Left lung (tissue), 14 donors: Measurements from ENCODE around the gene CD74. TPM values are rescaled to one million over a fixed set of nuclear protein-coding genes. Genes with fewer than 3 reads are reported as not detected.

Experiments
- ATAC-seq: fragments of 200-7000 bp; cut with Tn5 transposase; one replicate; pipeline ENCODE4 v1.9.1; 2020; ENCODE audit warnings: moderate library complexity
- DNase-seq, 4 donors: peaks; one replicate each; pipeline ENCODE4 v3.0.0-alpha.2; 2013 to 2020
- H3K27ac ChIP-seq, 2 donors: fragments of 200-600 bp; sonication (generic) in 1 of 2; one replicate each; pipeline versions ENCODE4 v1.5.0 to v1.8.0; 2020 to 2021
- H3K27me3 ChIP-seq, 2 donors: fragments of 200-600 bp; sonication (generic) in 1 of 2; one replicate each; pipeline versions ENCODE4 v1.5.0 to v1.8.0; 2020 to 2021
- H3K36me3 ChIP-seq, 2 donors: fragments of 200-600 bp; sonication (generic) in 1 of 2; one replicate each; pipeline versions ENCODE4 v1.5.0 to v1.8.0; 2020 to 2021
- H3K4me1 ChIP-seq, 2 donors: fragments of 200-600 bp; one replicate each; pipeline ENCODE4 v1.8.0; 2021
- H3K4me3 ChIP-seq, 2 donors: fragments of 200-600 bp; sonication (generic) in 1 of 2; one replicate each; pipeline versions ENCODE4 v1.5.0 to v1.8.0; 2020 to 2021; ENCODE audit warnings: mild to moderate bottlenecking in 1 of 2
- H3K9me3 ChIP-seq, 2 donors: fragments of 200-600 bp; sonication (generic) in 1 of 2; one replicate each; pipeline versions ENCODE4 v1.5.0 to v1.8.0; 2020 to 2021
- CTCF ChIP-seq, 2 donors: fragments of 200-600 bp; sonication (generic) in 1 of 2; IDR thresholded peaks; one replicate each; pipeline versions ENCODE4 v1.5.0 to v1.8.0; 2021; ENCODE audit warnings: antibody characterized with exemption in 2 of 2
- intact Hi-C, 2 donors: fragments of 100-400 bp; cut with DNase I; formaldehyde crosslinking; loops; one replicate each; pipeline versions ENCODE4 v1.11.2 to v1.14.2; 2022
- long read RNA-seq, 12 donors: library from polyadenylated mRNA in 2 of 12; unstranded in 2 of 12; transcript quantifications; one replicate each; pipeline ENCODE4 v2.0.0 and lab custom pipeline, GENCODE V29; 2019 to 2026
- polyA plus RNA-seq, 6 donors: library from polyadenylated mRNA; unstranded; fragments of 120-200 nt; gene quantifications; one replicate each; pipeline ENCODE4 v1.2.1, GENCODE V29; 2013; ENCODE audit not compliant: insufficient read length in 6 of 6
- total RNA-seq, 2 donors: library from RNA; stranded (reverse); fragmentation: NEBNext Ultra II Directional; extraction: Animal tissue kit (Norgen Biotek cat#: 25700); gene quantifications; one replicate each; pipeline ENCODE4 v1.2.1, GENCODE V29; 2021
- donor health status: DM: no; HTN: yes; CAD: no.
- donor health status: DM: no; HTN: no; CAD: no.

CD74 gene
- total RNA-seq (1,000 to 10,000 TPM; 1,866 to 2,212 TPM), polyA plus RNA-seq (100 to 1,000 TPM; 143 to 201 (median 169) TPM)
- long read RNA-seq, donor 1, transcript CD74-202 (8 exons, 1,449 nt) = major isoform, 140 of 247 reads
- long read RNA-seq, donor 1, transcript CD74-201 (9 exons, 981 nt) = minor isoform, 23 of 247 reads
- long read RNA-seq, donor 1, partial matches to known transcripts = 75 of 247 reads
- long read RNA-seq, donor 1, other reads (novel, unspliced or antisense) = 5 of 247 reads
- long read RNA-seq, donor 2, transcript CD74-202 (8 exons, 1,449 nt) = major isoform, 42 of 75 reads
- long read RNA-seq, donor 2, transcript CD74-201 (9 exons, 981 nt) = minor isoform, 11 of 75 reads
- long read RNA-seq, donor 2, partial matches to known transcripts = 19 of 75 reads
- long read RNA-seq, donor 2, other reads (novel, unspliced or antisense) = 0 of 75 reads
- long read RNA-seq, donor 3, transcript CD74-201 (9 exons, 981 nt) = minor isoform, 5 of 53 reads
- long read RNA-seq, donor 3, transcript CD74-202 (8 exons, 1,449 nt) = major isoform, 46 of 53 reads
- long read RNA-seq, donor 3, partial matches to known transcripts = 0 of 53 reads
- long read RNA-seq, donor 3, other reads (novel, unspliced or antisense) = 0 of 53 reads
- long read RNA-seq, donor 4, transcript CD74-211 (4 exons, 724 nt) = minor isoform, 8 of 1,420 reads
- long read RNA-seq, donor 4, transcript CD74-202 (8 exons, 1,449 nt) = major isoform, 1,111 of 1,420 reads
- long read RNA-seq, donor 4, transcript CD74-201 (9 exons, 981 nt) = minor isoform, 191 of 1,420 reads
- long read RNA-seq, donor 4, partial matches to known transcripts = 80 of 1,420 reads
- long read RNA-seq, donor 4, other reads (novel, unspliced or antisense) = 27 of 1,420 reads
- long read RNA-seq, donor 5, transcript CD74-201 (9 exons, 981 nt) = minor isoform, 16 of 163 reads
- long read RNA-seq, donor 5, transcript CD74-202 (8 exons, 1,449 nt) = major isoform, 101 of 163 reads
- long read RNA-seq, donor 5, partial matches to known transcripts = 25 of 163 reads
- long read RNA-seq, donor 5, other reads (novel, unspliced or antisense) = 15 of 163 reads
- long read RNA-seq, donor 6, transcript CD74-202 (8 exons, 1,449 nt) = major isoform, 27 of 39 reads
- long read RNA-seq, donor 6, transcript CD74-201 (9 exons, 981 nt) = minor isoform, 10 of 39 reads
- long read RNA-seq, donor 6, partial matches to known transcripts = 0 of 39 reads
- long read RNA-seq, donor 6, other reads (novel, unspliced or antisense) = 0 of 39 reads
- long read RNA-seq, donor 7, transcript CD74-202 (8 exons, 1,449 nt) = major isoform, 23 of 28 reads
- long read RNA-seq, donor 7, partial matches to known transcripts = 0 of 28 reads
- long read RNA-seq, donor 7, other reads (novel, unspliced or antisense) = 0 of 28 reads
- long read RNA-seq, donor 8, transcript CD74-201 (9 exons, 981 nt) = minor isoform, 9 of 83 reads
- long read RNA-seq, donor 8, transcript CD74-202 (8 exons, 1,449 nt) = major isoform, 70 of 83 reads
- long read RNA-seq, donor 8, partial matches to known transcripts = 0 of 83 reads
- long read RNA-seq, donor 8, other reads (novel, unspliced or antisense) = 0 of 83 reads
- long read RNA-seq, donor 9, partial matches to known transcripts = 0 of 1 reads
- long read RNA-seq, donor 9, other reads (novel, unspliced or antisense) = 0 of 1 reads
- long read RNA-seq, donor 10, transcript CD74-211 (4 exons, 724 nt) = minor isoform, 10 of 2,696 reads
- long read RNA-seq, donor 10, transcript CD74-201 (9 exons, 981 nt) = minor isoform, 397 of 2,696 reads
- long read RNA-seq, donor 10, transcript CD74-202 (8 exons, 1,449 nt) = major isoform, 2,204 of 2,696 reads
- long read RNA-seq, donor 10, partial matches to known transcripts = 26 of 2,696 reads
- long read RNA-seq, donor 10, other reads (novel, unspliced or antisense) = 54 of 2,696 reads
- long read RNA-seq, donor 11, transcript CD74-201 (9 exons, 981 nt) = minor isoform, 10 of 55 reads
- long read RNA-seq, donor 11, transcript CD74-202 (8 exons, 1,449 nt) = major isoform, 40 of 55 reads
- long read RNA-seq, donor 11, partial matches to known transcripts = 0 of 55 reads
- long read RNA-seq, donor 11, other reads (novel, unspliced or antisense) = 0 of 55 reads
- long read RNA-seq, donor 12, transcript CD74-202 (8 exons, 1,449 nt) = major isoform, 48 of 66 reads
- long read RNA-seq, donor 12, transcript CD74-201 (9 exons, 981 nt) = minor isoform, 9 of 66 reads
- long read RNA-seq, donor 12, partial matches to known transcripts = 7 of 66 reads
- long read RNA-seq, donor 12, other reads (novel, unspliced or antisense) = 0 of 66 reads

DNA sequence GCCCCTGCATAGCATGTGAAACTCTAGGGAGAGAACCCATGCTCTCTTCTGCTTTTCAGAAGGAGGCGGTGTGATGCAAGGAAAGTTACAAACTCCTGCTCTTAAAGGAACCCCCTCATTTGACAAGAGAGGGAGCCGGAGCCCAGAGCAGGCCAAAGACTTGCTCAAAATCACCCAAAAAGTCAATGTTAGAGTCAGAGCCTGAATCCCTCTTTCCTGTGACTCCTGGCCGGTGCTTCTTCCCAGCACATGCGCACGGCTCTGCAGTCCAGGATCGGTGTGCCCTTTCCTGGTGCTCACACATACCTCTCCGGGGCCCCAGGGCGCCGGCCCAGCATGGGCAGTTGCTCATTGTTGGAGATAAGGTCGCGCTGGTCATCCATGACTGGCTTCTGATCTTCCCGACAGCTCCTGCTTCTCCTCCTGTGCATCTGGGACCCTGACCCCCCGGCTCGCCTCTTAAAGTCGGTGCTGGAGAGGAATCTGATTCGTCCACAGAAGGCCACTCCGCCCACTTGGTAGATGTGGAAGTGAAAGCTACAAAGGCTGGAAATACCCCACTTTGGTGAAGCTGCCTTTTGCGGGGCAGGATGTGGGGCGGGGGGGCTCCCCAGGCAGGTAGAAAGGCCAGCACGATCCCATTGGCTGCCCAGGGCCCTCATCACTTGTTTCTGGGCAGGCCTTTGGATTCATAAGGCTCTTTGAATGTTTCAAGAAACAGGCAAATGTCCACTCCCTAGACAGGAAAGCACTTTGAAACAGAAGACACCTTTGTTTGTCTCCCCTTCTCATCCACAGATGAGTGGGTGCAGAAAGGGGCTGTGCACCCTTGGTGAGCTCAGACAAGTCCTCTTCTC lies at the start of gene CD74:
Gene CD74 (minus strand): TSS at position 592 of the 857 bp plus-strand sequence. CDS start 161 bp downstream, at position 431.
- H3K9me3 ChIP-seq = no peaks in the 10 kb centered on the region
- peak within 1 kb of the TSS; percentile 48 to 60 for H3K4me3 ChIP-seq

DNA sequence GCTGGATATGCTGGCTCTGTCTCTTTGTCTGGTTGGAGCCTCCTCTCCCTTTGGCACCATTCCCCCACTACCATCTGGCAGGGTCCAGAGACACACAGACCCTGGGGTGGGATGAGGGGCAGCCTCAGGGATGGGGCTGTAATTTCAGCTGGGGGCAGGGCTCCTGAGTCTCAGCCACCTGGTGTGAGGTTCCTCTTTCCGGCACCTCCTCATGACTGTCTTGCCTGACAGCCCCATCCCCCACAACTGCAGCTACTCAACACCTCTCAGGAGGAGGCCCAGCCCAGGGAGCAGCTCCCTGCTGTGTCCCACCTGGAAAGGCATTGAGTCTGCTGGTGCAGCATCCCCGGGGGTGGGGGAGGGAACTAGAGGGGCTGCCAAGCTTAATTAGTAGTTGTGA lies 48.5 kb upstream of the CD74 start:
- Histone ChIP-seq H3K27me3 (no peaks in the 10 kb centered on the region), H3K4me1 (peaks cover 0 to 49% of the 10 kb centered on the region in 2 donors), H3K4me3 (no peak overlapping the region), H3K27ac (peak overlapping the region in 1 of 2 donors; percentile 4), H3K9me3 (no peaks in the 10 kb centered on the region), H3K36me3 (no peaks in the 10 kb centered on the region)
- ATAC-seq = no peak
- TF ChIP-seq CTCF (IDR thresholded peaks at IDR 0.05) = no peak
- peak in 1 of 4 donors; percentile 47 for DNase-seq
- intact Hi-C loops = loop anchor here in 1 of 2 donors (10.0 kb wide), 1 partner anchor 64 kb away; no protein-coding TSS in a partner anchor

More for the DNA sequence above, at the start of gene CD74:
- intact Hi-C loops = no loop called here
- DNase-seq (peak; percentile 38 to 94 (median 86)), ATAC-seq (peak; percentile 80)
- Histone ChIP-seq H3K27ac (peak within 1 kb of the TSS; percentile 92 to 97), H3K27me3 (no peaks in the 10 kb centered on the region), H3K4me1 (peaks cover 6 to 55% of the 10 kb centered on the region in 2 donors), H3K36me3 (peaks cover 0 to 12% of the 10 kb centered on the region in 2 donors)
- no peak for TF ChIP-seq CTCF (IDR thresholded peaks at IDR 0.05)

DNA sequence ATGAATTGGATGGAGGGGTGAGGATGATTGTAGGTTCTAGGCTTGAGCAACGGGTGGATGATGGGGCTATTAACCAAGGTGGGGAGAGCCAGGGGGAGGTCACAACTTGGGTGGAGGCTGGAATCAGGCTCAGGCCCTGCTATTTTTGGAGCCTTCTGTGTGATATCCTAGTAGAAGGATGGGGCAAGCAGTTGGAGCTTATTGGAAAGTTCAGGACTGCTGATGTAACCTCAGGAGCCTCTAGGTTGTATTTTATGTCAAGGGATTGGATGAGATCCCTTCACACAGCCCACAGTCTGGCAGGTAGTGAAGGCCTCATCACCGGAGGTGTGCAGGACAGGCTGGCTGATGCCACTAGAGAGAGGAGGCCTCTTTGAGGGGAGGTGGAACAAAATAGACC lies 48.1 kb upstream of the CD74 start:
- Histone ChIP-seq H3K27ac (peak overlapping the region in 1 of 2 donors; percentile 4), H3K4me1 (peaks cover 0 to 45% of the 10 kb centered on the region in 2 donors), H3K27me3 (no peaks in the 10 kb centered on the region), H3K36me3 (no peaks in the 10 kb centered on the region), H3K4me3 (no peak overlapping the region), H3K9me3 (no peaks in the 10 kb centered on the region)
- no peak for TF ChIP-seq CTCF (IDR thresholded peaks at IDR 0.05)
- no peak for DNase-seq
- no peak for ATAC-seq
- intact Hi-C loops = loop anchor here in 1 of 2 donors (10.0 kb wide), 1 partner anchor 64 kb away; no protein-coding TSS in a partner anchor
